ENCODE results near the gene DCTPP1. TPM values are rescaled to one million over a fixed set of nuclear protein-coding genes. Genes with fewer than 3 reads are reported as not detected.
A peak's percentile ranks its signal among the peaks of the same experiment; 100 is the strongest.

The DCTPP1 gene
- total and polyA plus RNA-seq, 4 donors = 13.2 to 50.9 (median 27.0) TPM

- WGBS, 2 donors = 15 to 21% methylated on average over 14 of the region's 14 CpGs
- peak overlapping the region; percentile 46 for H3K4me3 ChIP-seq
- no peaks in the 10 kb centered on the region for H3K27me3 ChIP-seq (ENCODE audit: control insufficient read depth in 3 of 3, insufficient read depth in 3 of 3, low read length in 2 of 3)
- DNase-seq (no peak), ATAC-seq (ENCODE audit: insufficient read depth, low FRiP score) (no peak)
- peak overlapping the region in 1 of 2 donors; percentile 87 for H3K9ac ChIP-seq (ENCODE audit: insufficient read depth in 1 of 2, low read length in 2 of 2)
- no peaks in the 10 kb centered on the region for H3K9me3 ChIP-seq (ENCODE audit: control insufficient read depth in 4 of 4, insufficient read depth in 3 of 4, low read length in 3 of 4)
- H3K36me3 ChIP-seq (ENCODE audit: control insufficient read depth in 4 of 4, insufficient read depth in 4 of 4, low read length in 4 of 4) = peaks cover 3 to 7% (median 5%) of the 10 kb centered on the region in 4 donors
- peak overlapping the region; percentile 75 to 85 for H3K27ac ChIP-seq (ENCODE audit: low read depth in 1 of 2, low read length in 1 of 2)
- peaks cover 0 to 21% (median 5%) of the 10 kb centered on the region in 5 donors for H3K4me1 ChIP-seq (ENCODE audit: control insufficient read depth in 5 of 5, insufficient read depth in 5 of 5, low read length in 5 of 5)
- TF ChIP-seq, protein P1, sequence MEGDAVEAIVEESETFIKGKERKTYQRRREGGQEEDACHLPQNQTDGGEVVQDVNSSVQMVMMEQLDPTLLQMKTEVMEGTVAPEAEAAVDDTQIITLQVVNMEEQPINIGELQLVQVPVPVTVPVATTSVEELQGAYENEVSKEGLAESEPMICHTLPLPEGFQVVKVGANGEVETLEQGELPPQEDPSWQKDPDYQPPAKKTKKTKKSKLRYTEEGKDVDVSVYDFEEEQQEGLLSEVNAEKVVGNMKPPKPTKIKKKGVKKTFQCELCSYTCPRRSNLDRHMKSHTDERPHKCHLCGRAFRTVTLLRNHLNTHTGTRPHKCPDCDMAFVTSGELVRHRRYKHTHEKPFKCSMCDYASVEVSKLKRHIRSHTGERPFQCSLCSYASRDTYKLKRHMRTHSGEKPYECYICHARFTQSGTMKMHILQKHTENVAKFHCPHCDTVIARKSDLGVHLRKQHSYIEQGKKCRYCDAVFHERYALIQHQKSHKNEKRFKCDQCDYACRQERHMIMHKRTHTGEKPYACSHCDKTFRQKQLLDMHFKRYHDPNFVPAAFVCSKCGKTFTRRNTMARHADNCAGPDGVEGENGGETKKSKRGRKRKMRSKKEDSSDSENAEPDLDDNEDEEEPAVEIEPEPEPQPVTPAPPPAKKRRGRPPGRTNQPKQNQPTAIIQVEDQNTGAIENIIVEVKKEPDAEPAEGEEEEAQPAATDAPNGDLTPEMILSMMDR (IDR thresholded peaks at IDR 0.05; ENCODE audit: control extremely low read depth, extremely low read depth) = no peak
Observed at GRCh38 chr16:30406795-30407101, 23.1 kb downstream of the DCTPP1 start.

DNA sequence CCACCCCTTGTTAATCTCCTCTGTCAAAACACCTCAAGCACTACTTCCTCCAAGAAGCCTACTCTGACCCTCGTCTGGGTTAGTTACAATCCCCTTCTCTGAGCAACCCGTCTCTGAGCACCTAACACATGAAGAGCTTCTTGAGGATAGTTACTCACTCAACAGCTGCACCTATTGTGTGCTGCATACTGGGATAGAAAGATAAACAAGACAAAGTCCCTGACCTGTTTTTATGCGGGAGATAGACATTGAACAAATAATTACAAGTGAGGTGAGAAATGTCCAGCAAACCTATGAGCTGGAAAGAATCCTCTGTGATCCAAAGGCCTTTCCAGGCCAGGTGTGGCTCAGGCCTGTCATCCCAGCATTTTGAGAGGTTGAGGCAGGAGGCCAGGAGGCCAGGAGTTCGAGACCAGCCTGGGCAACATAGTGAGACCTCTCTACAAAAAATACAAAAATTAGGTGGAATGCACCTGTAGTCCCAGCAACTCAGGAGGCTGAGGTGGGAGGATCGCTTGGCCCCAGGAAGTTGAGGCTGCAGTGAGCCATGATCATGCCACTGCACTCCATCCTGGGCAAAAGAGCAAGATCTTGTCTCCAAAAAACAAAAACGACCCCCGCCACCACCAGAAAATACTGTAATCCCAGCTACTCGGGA lies 27.9 kb downstream of the DCTPP1 start:
- H3K36me3 ChIP-seq (ENCODE audit: control insufficient read depth in 4 of 4, insufficient read depth in 4 of 4, low read length in 4 of 4) = peaks cover 0 to 12% (median 2%) of the 10 kb centered on the region in 4 donors
- no peaks in the 10 kb centered on the region for H3K9me3 ChIP-seq (ENCODE audit: control insufficient read depth in 4 of 4, insufficient read depth in 3 of 4, low read length in 3 of 4)
- 75 to 80% methylated on average over 8 of the region's 8 CpGs for WGBS, 2 donors
- H3K9ac ChIP-seq (ENCODE audit: insufficient read depth in 1 of 2, low read length in 2 of 2) = no peak overlapping the region
- H3K4me1 ChIP-seq (ENCODE audit: control insufficient read depth in 5 of 5, insufficient read depth in 5 of 5, low read length in 5 of 5) = peaks cover 0 to 15% (median 3%) of the 10 kb centered on the region in 5 donors
- H3K4me3 ChIP-seq = no peak overlapping the region
- no peak overlapping the region for H3K27ac ChIP-seq (ENCODE audit: low read depth in 1 of 2, low read length in 1 of 2)
- ATAC-seq (ENCODE audit: insufficient read depth, low FRiP score) = no peak
- no peak for DNase-seq
- no peaks in the 10 kb centered on the region for H3K27me3 ChIP-seq (ENCODE audit: control insufficient read depth in 3 of 3, insufficient read depth in 3 of 3, low read length in 2 of 3)
- TF ChIP-seq, protein P1 (IDR thresholded peaks at IDR 0.05; ENCODE audit: control extremely low read depth, extremely low read depth) = no peak

DNA sequence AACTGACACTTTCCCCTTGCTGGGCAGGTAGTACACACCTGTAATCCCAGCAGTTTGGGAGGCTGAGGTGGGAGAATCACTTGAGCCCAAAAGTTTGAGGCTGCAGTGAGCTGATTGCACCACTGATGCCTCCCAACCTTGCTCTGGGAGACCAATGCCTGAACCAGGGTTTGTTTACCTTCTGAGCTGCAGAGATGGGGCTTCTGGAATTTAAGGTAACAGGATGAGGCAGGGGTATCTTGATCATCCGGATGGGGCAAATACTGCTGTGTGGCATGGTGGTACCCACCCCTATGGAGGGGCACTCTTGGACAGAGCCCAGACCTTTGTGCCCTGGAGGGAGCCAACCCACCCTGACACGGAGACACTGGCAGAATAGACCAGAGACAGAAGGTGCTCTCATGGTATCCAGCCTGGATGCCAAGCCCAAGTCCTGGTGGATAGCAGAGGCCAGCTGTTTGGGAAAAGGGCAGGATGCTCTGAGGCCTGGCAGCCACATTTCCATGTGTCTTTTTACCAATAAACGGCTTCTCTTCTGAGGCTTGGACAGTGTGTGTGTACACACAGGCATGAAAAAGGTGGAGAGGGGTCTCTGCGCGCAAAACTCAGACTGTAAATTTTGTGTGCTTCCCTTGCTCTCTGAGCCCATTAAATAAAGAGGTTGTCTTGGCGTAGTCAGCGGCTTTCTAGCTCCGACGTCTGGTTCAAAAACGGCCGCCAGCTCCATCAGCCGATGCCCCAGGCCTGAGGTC lies 30.2 kb downstream of the DCTPP1 start:
- TF ChIP-seq, protein P1 (IDR thresholded peaks at IDR 0.05; ENCODE audit: control extremely low read depth, extremely low read depth) = no peak
- Histone ChIP-seq H3K9ac (ENCODE audit: insufficient read depth in 1 of 2, low read length in 2 of 2) (peak overlapping the region; percentile 14 to 21), H3K27me3 (ENCODE audit: control insufficient read depth in 3 of 3, insufficient read depth in 3 of 3, low read length in 2 of 3) (no peaks in the 10 kb centered on the region), H3K4me3 (peak overlapping the region; percentile 54), H3K36me3 (ENCODE audit: control insufficient read depth in 4 of 4, insufficient read depth in 4 of 4, low read length in 4 of 4) (peaks cover 0 to 12% (median 2%) of the 10 kb centered on the region in 4 donors), H3K9me3 (ENCODE audit: control insufficient read depth in 4 of 4, insufficient read depth in 3 of 4, low read length in 3 of 4) (no peaks in the 10 kb centered on the region), H3K4me1 (ENCODE audit: control insufficient read depth in 5 of 5, insufficient read depth in 5 of 5, low read length in 5 of 5) (peaks cover 0 to 20% (median 0%) of the 10 kb centered on the region in 5 donors), H3K27ac (ENCODE audit: low read depth in 1 of 2, low read length in 1 of 2) (peak overlapping the region; percentile 86 to 90)
- ATAC-seq (ENCODE audit: insufficient read depth, low FRiP score) = no peak
- WGBS, 2 donors = 19 to 22% methylated on average over 12 of the region's 12 CpGs
- DNase-seq = no peak
